Activated CD8-positive, alpha-beta T cell treated with anti-CD3 and anti-CD28 coated beads for 36 hours (primary cell): ENCODE measurements around the gene PRRC2A. TPM values are rescaled to one million over a fixed set of nuclear protein-coding genes. Genes with fewer than 3 reads are reported as not detected.

ENCODE experiments used
- ATAC-seq: fragments of 200-7000 bp; cut with Tn5 transposase; one replicate; pipeline ENCODE4 v1.10.0; 2021; ENCODE audit warnings: mild to moderate bottlenecking, moderate library complexity
- CTCF ChIA-PET: fragments of 350-600 bp; sonication (Branson Sonifier 250); formaldehyde crosslinking; loops from one replicate; lab custom pipeline; 2021; ENCODE audit warnings: antibody characterized with exemption; lab: Charles Lee
- POLR2A ChIA-PET: fragments of 350-600 bp; sonication (Branson Sonifier 250); formaldehyde crosslinking; loops from one replicate; lab custom pipeline; 2021; ENCODE audit warnings: antibody characterized with exemption; lab: Charles Lee
- DNase-seq: peaks from one replicate; pipeline ENCODE4 v3.0.0-alpha.2; 2020
- H3K27ac Mint-ChIP-seq: one replicate; pipeline ENCODE4 v1.8.0; 2021; ENCODE audit warnings: mild to moderate bottlenecking, mixed read lengths
- H3K27me3 Mint-ChIP-seq: one replicate; pipeline ENCODE4 v1.8.0; 2021; ENCODE audit warnings: mixed read lengths
- H3K36me3 Mint-ChIP-seq: one replicate; pipeline ENCODE4 v1.8.0; 2021; ENCODE audit warnings: low read depth, mixed read lengths
- H3K4me1 Mint-ChIP-seq: one replicate; pipeline ENCODE4 v1.8.0; 2021; ENCODE audit warnings: low read depth, mixed read lengths
- H3K4me3 Mint-ChIP-seq: one replicate; pipeline ENCODE4 v1.8.0; 2021; ENCODE audit warnings: mild to moderate bottlenecking, moderate library complexity, mixed read lengths
- H3K9me3 Mint-ChIP-seq: one replicate; pipeline ENCODE4 v1.8.0; 2021; ENCODE audit warnings: mixed read lengths
- intact Hi-C: fragments of 100-400 bp; cut with micrococcal nuclease; formaldehyde crosslinking; loops from one replicate; pipeline ENCODE4 v1.10.0; 2022
- total RNA-seq, 2 experiments: library from RNA; stranded (reverse); gene quantifications; one replicate each; pipeline ENCODE4 v1.2.3, GENCODE V29; 2021
- TF ChIP-seq, protein P1 (sequence below): fragments of 200-600 bp; IDR thresholded peaks from one replicate; pipeline ENCODE4 v1.8.0; 2022; ENCODE audit warnings: antibody characterized with exemption, mild to moderate bottlenecking

Gene PRRC2A
- total RNA-seq, 2 experiments from 2014 or later, result 257 to 262 TPM

DNA sequence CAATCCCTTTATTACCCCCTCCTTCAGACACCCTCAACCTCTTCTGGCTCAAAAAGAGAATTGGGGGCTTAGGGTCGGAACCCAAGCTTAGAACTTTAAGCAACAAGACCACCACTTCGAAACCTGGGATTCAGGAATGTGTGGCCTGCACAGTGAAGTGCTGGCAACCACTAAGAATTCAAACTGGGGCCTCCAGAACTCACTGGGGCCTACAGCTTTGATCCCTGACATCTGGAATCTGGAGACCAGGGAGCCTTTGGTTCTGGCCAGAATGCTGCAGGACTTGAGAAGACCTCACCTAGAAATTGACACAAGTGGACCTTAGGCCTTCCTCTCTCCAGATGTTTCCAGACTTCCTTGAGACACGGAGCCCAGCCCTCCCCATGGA, 42.9 kb upstream of the PRRC2A start:
- ATAC-seq, result no peak
- ChIA-PET CTCF (interaction anchor here (1.0 to 56.2 kb wide), 5 partner anchors 14 to 85 kb away, joined by 3 to 2542 read pairs (median 5); partner anchors contain the start of genes ATP6V1G2, DDX39B, LST1 and LTA), POLR2A (interaction anchor here (1.0 to 35.7 kb wide), 11 partner anchors 6 to 87 kb away, joined by 3 to 1181 read pairs (median 5); partner anchors contain the start of genes ATP6V1G2, C6orf47, DDX39B and GPANK1)
- Mint-ChIP-seq H3K9me3 (no peaks in the 10 kb centered on the region), H3K27ac (peak overlapping the region; percentile 97), H3K27me3 (no peaks in the 10 kb centered on the region), H3K4me1 (peaks cover 43% of the 10 kb centered on the region), H3K4me3 (peak overlapping the region; percentile 96), H3K36me3 (peaks cover 85% of the 10 kb centered on the region)
- TF ChIP-seq, protein P1, sequence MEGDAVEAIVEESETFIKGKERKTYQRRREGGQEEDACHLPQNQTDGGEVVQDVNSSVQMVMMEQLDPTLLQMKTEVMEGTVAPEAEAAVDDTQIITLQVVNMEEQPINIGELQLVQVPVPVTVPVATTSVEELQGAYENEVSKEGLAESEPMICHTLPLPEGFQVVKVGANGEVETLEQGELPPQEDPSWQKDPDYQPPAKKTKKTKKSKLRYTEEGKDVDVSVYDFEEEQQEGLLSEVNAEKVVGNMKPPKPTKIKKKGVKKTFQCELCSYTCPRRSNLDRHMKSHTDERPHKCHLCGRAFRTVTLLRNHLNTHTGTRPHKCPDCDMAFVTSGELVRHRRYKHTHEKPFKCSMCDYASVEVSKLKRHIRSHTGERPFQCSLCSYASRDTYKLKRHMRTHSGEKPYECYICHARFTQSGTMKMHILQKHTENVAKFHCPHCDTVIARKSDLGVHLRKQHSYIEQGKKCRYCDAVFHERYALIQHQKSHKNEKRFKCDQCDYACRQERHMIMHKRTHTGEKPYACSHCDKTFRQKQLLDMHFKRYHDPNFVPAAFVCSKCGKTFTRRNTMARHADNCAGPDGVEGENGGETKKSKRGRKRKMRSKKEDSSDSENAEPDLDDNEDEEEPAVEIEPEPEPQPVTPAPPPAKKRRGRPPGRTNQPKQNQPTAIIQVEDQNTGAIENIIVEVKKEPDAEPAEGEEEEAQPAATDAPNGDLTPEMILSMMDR, result no peak
- intact Hi-C loops, result no loop called here
- DNase-seq, result no peak

- DNase-seq (no peak), ATAC-seq (no peak)
- Mint-ChIP-seq H3K4me3 (peak overlapping the region; percentile 96), H3K4me1 (peaks cover 47% of the 10 kb centered on the region), H3K36me3 (peaks cover 79% of the 10 kb centered on the region), H3K9me3 (no peaks in the 10 kb centered on the region), H3K27ac (peak overlapping the region; percentile 93), H3K27me3 (no peaks in the 10 kb centered on the region)
- TF ChIP-seq, protein P1, result no peak
- CTCF ChIA-PET, result interaction anchor here (1.5 to 56.2 kb wide), 3 partner anchors 14 to 83 kb away, joined by 3 to 2542 read pairs (median 2542); partner anchors contain the start of genes ATP6V1G2, DDX39B, LST1 and LTA
- intact Hi-C loops, result no loop called here
- POLR2A ChIA-PET, result interaction anchor here (0.9 to 35.7 kb wide), 11 partner anchors 5 to 86 kb away, joined by 3 to 1181 read pairs (median 4); partner anchors contain the start of genes ATP6V1G2, DDX39B, GPANK1 and LST1
Observed at GRCh38 chr6:31578184-31579118, 42.1 kb upstream of the PRRC2A start.

DNA sequence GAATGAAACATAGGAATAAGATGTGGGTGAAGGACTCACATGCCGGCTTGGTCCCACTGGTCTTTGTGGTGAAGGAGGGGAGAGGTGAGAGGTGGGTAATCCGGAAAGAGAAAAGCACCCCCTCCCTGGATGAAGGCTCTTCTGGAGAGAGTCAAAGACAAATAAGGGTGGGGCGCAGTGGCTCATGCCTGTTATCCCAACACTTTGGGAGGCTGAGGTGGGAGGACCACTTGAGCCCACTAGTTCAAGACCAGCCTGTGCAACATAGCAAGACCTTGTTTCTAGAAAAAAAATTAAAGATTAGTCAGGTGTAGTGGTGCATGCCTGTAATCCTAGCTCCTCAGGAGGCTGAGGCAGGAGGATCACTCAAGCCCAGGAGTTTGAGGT, 41.4 kb upstream of the PRRC2A start:
- H3K36me3 Mint-ChIP-seq, result peaks cover 74% of the 10 kb centered on the region
- peak overlapping the region; percentile 96 for H3K4me3 Mint-ChIP-seq
- H3K27ac Mint-ChIP-seq, result peak overlapping the region; percentile 93
- TF ChIP-seq, protein P1, result no peak
- no peaks in the 10 kb centered on the region for H3K9me3 Mint-ChIP-seq
- CTCF ChIA-PET, result interaction anchor here (38.9 to 56.2 kb wide), 2 partner anchors 13 to 18 kb away, joined by 2542 read pairs; partner anchors contain the start of genes ATP6V1G2, DDX39B, LST1 and LTA
- intact Hi-C loops, result no loop called here
- POLR2A ChIA-PET, result interaction anchor here (1.3 to 35.7 kb wide), 5 partner anchors 5 to 38 kb away, joined by 3 to 1181 read pairs (median 97); partner anchors contain the start of genes DDX39B, LST1, LTA and LTB
- H3K27me3 Mint-ChIP-seq, result no peaks in the 10 kb centered on the region
- DNase-seq (peak; percentile 49), ATAC-seq (no peak)
- H3K4me1 Mint-ChIP-seq, result peaks cover 44% of the 10 kb centered on the region

- Mint-ChIP-seq H3K4me3 (peak overlapping the region; percentile 96), H3K9me3 (no peaks in the 10 kb centered on the region), H3K27me3 (no peaks in the 10 kb centered on the region), H3K4me1 (peaks cover 43% of the 10 kb centered on the region), H3K27ac (peak overlapping the region; percentile 93), H3K36me3 (peaks cover 70% of the 10 kb centered on the region)
- ChIA-PET POLR2A (interaction anchor here (0.7 to 35.7 kb wide), 10 partner anchors 4 to 84 kb away, joined by 3 to 1181 read pairs (median 4); partner anchors contain the start of genes DDX39B, LST1, LTA and LTB), CTCF (interaction anchor here (1.0 to 56.2 kb wide), 9 partner anchors 12 to 251 kb away, joined by 3 to 2542 read pairs (median 4); partner anchors contain the start of genes AIF1, APOM, ATP6V1G2 and DDX39B)
- peak; percentile 12 for ATAC-seq
- peak; percentile 58 for DNase-seq
- intact Hi-C loops, result loop anchor here (5.0 kb wide), 1 partner anchor 32 kb away; the partner anchor contains the start of genes ATP6V1G2 and NFKBIL1
- TF ChIP-seq, protein P1, result no peak
Observed at GRCh38 chr6:31579546-31580437, 40.7 kb upstream of the PRRC2A start.
